GM12878 (cell line): ENCODE results near the gene HES2.

ENCODE experiments used
- ATF2 ChIP-seq: IDR thresholded peaks from 2 replicates; pipeline ENCODE4 v1.6.1; 2012; ENCODE audit warnings: low read length, inconsistent platforms
- BACH1 ChIP-seq: fragments of 450-650 bp; IDR thresholded peaks from 2 replicates; pipeline ENCODE4 v1.6.1; 2017; ENCODE audit warnings: mild to moderate bottlenecking, borderline replicate concordance
- EP300 ChIP-seq, 2 experiments: fragments of 150-350 bp in 1 of 2; IDR thresholded peaks; 2 replicates each; pipeline ENCODE4 v1.6.1; 2011 to 2012; ENCODE audit warnings: low read depth in 2 of 2, low read length in 2 of 2, borderline replicate concordance in 1 of 2, improper control_type of control experiment in 1 of 2, inconsistent platforms in 1 of 2; ENCODE audit not compliant: control insufficient read depth in 1 of 2
- EZH2 ChIP-seq: IDR thresholded peaks from 2 replicates; pipeline ENCODE4 v1.6.1; 2012; ENCODE audit warnings: low read depth, mild to moderate bottlenecking, control low read depth, inconsistent platforms, low read length, borderline replicate concordance; ENCODE audit not compliant: control insufficient read depth
- JUNB ChIP-seq: IDR thresholded peaks from 2 replicates; pipeline ENCODE4 v1.6.1; 2016; ENCODE audit warnings: antibody characterized with exemption, mild to moderate bottlenecking
- POLR2A ChIP-seq: IDR thresholded peaks from 2 replicates; pipeline ENCODE4 v1.6.1; 2011; ENCODE audit warnings: low read depth, mild to moderate bottlenecking, low read length
- ZNF274 ChIP-seq: IDR thresholded peaks from one replicate; pipeline ENCODE4 v1.8.0; 2011; ENCODE audit not compliant: insufficient read length, insufficient read depth
- ZZZ3 ChIP-seq: IDR thresholded peaks from 2 replicates; pipeline ENCODE4 v1.6.1; 2011; ENCODE audit warnings: low read depth; ENCODE audit not compliant: control insufficient read depth, insufficient read length
- TF ChIP-seq, protein P1 (sequence below), 3 experiments: IDR thresholded peaks in 2 of 3; conservative IDR thresholded peaks in 1 of 3; 2 replicates each; pipeline ENCODE4 v1.5.1; 2011; ENCODE audit warnings: low read depth in 3 of 3, low read length in 3 of 3, mild to moderate bottlenecking in 3 of 3, control low read depth in 2 of 3, moderate library complexity in 2 of 3, inconsistent platforms in 1 of 3, mixed read lengths in 1 of 3; ENCODE audit not compliant: control insufficient read depth in 2 of 3, insufficient read depth in 1 of 3; ENCODE audit errors: extremely low read depth in 1 of 3
- TF ChIP-seq, protein P2 (sequence below): IDR thresholded peaks from 2 replicates; pipeline ENCODE4 v1.6.1; 2011; ENCODE audit warnings: borderline replicate concordance, low read depth, mild to moderate bottlenecking, moderate library complexity, mixed read lengths, low read length; ENCODE audit not compliant: insufficient read depth; ENCODE audit errors: extremely low read length

DNA sequence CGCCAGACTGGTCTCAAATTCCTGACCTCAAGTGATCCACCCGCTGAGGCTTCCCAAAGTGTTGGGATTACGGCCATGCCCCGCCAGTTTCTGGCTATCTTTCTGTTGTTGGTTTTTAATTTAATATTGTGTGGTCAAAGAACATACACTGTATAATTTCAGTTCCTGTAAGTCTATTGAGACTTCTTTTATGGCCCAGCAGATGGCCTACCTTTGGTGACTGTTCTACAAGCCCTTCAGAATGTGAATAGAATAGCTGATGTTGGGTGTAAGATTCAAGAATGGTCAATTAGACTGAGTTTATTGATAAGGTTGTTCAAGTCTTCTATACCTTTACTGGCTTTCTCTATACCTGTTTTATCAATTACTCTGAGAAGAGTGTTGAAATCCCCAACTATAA, 10.7 kb downstream of the HES2 start:
- TF ChIP-seq, protein P1, sequence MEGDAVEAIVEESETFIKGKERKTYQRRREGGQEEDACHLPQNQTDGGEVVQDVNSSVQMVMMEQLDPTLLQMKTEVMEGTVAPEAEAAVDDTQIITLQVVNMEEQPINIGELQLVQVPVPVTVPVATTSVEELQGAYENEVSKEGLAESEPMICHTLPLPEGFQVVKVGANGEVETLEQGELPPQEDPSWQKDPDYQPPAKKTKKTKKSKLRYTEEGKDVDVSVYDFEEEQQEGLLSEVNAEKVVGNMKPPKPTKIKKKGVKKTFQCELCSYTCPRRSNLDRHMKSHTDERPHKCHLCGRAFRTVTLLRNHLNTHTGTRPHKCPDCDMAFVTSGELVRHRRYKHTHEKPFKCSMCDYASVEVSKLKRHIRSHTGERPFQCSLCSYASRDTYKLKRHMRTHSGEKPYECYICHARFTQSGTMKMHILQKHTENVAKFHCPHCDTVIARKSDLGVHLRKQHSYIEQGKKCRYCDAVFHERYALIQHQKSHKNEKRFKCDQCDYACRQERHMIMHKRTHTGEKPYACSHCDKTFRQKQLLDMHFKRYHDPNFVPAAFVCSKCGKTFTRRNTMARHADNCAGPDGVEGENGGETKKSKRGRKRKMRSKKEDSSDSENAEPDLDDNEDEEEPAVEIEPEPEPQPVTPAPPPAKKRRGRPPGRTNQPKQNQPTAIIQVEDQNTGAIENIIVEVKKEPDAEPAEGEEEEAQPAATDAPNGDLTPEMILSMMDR (IDR thresholded peaks at IDR 0.05 in 2 of 3, conservative IDR thresholded peaks at IDR 0.05 in 1 of 3; ENCODE audit: control insufficient read depth in 2 of 3, extremely low read depth in 1 of 3, insufficient read depth in 1 of 3, low read depth in 3 of 3, low read length in 3 of 3), result peak in 2 of 3 experiments; percentile 9 to 14; a peak in 2 of 6 replicates
- no peak for TF ChIP-seq EP300 (IDR thresholded peaks at IDR 0.05; ENCODE audit: borderline replicate concordance in 1 of 2, control insufficient read depth in 1 of 2, low read depth in 2 of 2, low read length in 2 of 2)
- no peak for TF ChIP-seq BACH1
- TF ChIP-seq EZH2, result no peak
- TF ChIP-seq ATF2, result no peak
- TF ChIP-seq POLR2A, result no peak
- no peak for TF ChIP-seq ZNF274
- TF ChIP-seq, protein P2, sequence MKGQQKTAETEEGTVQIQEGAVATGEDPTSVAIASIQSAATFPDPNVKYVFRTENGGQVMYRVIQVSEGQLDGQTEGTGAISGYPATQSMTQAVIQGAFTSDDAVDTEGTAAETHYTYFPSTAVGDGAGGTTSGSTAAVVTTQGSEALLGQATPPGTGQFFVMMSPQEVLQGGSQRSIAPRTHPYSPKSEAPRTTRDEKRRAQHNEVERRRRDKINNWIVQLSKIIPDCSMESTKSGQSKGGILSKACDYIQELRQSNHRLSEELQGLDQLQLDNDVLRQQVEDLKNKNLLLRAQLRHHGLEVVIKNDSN, result no peak
- TF ChIP-seq JUNB, result no peak
- TF ChIP-seq ZZZ3, result no peak
